DMS 273 treated with DMSO at 0.1 percent for 48 hours (cell line): ENCODE measurements around the gene SH3GLB2.
"Not testable (repeated sequence)": the region's sequence is repeated elsewhere in the genome, so short reads cannot be mapped to it uniquely, and the experiment has no call there.

Experiments
- DNase-seq: peaks from one replicate; lab custom pipeline; 2025; lab: John Stamatoyannopoulos, UW

The SH3GLB2 gene

DNA sequence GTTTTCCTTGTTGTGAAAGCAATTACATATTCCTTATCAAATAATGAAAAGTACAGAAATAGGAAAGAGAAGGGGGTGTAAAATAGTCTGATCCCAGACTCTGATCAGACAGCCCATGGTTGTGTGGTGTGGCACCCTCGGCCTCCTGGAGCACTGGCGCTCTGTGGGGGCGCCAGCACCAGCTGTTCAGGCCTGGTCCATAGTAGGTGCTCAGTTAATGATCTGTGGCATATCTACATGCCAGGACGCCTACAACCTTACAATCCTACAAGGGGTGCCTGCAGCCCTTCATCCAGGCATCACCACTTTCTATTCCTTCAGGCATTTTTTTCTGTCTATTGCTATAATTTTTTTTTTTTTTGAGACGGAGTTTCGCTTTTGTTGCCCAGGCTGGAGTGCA, 24.9 kb upstream of the SH3GLB2 start:
- DNase-seq: no peak

DNA sequence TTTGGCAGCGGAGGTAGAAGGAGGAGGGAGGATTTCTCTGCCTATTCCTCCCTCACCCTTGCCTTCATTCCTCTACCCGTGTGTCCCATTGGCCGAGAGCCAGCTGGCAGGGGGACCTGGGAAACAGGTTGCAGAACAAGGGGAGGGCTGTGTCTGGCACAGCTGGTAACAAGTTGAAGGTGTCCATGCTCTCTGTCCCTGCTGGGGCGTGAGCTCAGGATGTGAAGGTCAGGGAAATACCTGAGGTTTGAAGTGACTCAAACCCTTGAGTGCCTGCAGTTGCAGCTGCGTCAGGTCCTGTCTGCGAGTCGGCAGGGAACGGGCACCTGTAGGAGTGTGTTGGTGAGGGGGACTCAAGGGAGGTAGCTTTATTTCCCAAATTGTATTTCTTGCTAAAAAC, 24.5 kb upstream of the SH3GLB2 start:
- DNase-seq: peak; percentile 30

DNA sequence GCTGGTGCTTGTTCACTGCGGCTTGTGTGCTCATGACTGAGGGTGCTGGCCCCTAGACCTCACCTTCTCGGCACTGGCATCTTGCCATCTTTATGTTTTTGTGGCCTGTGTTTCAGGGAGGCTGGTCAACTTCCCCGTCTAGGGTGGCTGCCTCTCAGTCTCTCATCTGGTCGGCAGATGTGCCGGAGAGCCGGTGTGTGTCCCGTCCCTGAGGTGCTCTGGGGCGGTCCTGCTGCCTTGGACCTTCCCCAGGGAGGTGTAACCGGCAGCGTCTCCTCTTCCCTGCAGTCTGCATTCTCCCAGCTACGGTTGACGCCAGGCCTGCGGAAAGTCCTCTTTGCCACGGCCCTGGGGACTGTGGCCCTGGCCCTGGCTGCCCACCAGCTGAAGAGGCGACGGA, 13.9 kb upstream of the SH3GLB2 start:
- DNase-seq: no peak

DNA sequence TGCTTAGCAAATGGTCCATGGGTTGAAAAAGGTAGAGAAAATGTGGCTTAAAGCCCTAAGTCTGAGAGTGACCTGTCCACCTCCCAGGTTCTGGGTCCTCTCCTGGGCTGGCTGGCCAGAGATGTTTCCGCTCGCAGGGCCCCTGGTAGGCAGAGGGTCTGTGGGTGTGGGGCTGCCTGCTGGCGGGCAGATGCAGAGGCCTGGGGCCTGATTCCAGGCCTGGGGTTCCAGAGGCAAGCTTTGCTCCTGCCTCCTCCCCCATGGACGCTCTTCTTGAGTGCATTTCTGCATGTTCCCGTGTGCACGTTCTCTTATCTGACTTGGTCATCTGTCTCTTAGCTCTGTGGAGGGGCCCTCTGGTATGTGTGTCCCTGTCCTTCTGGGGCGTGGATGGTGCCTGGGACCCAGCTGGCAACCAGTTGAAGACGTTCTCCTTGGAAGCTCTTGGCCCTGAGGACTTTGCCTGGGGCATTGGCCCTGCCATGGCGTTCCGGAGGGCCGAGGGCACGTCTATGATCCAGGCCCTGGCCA, 12.0 kb upstream of the SH3GLB2 start:
- DNase-seq: no peak

DNA sequence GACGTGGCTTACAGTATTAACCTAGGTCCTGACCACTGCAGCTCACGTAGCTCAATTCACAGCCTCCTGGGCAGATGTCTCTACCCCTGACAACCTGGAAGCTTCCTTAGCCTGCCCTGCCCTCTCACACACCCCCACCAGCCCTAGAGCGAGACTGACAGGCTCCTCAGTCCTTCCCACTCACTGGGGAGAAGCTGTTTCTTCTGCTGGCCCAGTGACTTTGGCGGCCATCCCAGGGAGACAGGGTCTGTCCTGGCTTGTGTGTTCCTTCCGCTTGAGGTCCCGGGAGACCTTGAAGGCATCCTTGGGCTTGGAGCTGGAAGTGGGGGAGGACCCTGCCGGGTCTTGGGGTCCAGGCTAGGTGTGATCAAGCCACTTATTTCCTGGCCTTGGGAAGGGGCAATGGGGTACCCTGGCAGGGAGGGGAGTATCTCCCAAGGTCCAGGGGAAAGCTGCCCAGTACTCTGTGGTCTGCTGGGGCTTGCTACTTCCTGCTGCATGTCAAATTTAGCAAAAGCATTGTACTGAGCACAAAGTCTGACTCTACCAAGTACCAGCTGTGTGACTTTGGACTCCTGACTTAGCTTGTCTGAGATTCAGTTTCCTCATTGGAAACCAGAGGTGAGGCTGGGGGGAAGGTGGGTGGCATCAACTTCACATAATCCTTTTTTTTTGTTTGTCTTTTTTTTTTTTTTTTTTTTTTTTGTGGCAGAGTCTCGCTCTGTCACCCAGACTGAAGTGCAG, 10.2 kb upstream of the SH3GLB2 start:
- DNase-seq: no peak

DNA sequence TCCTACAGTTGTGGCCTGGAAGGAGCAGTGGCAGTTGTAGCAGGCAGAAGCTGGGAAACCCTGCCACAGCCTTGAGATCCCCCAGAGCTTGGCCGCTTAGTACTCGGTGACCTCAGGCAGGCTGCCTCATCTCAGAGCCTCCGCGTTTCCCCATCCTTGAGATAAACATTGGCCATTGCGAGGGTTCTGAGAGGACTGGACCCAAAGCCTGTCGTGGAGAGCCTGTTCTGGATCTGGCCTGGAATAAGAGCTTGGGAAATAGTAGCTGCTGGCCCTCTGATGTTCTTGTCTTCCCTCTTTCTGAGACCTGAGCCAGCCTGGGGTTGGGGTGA, 9.6 kb upstream of the SH3GLB2 start:
- DNase-seq: no peak

DNA sequence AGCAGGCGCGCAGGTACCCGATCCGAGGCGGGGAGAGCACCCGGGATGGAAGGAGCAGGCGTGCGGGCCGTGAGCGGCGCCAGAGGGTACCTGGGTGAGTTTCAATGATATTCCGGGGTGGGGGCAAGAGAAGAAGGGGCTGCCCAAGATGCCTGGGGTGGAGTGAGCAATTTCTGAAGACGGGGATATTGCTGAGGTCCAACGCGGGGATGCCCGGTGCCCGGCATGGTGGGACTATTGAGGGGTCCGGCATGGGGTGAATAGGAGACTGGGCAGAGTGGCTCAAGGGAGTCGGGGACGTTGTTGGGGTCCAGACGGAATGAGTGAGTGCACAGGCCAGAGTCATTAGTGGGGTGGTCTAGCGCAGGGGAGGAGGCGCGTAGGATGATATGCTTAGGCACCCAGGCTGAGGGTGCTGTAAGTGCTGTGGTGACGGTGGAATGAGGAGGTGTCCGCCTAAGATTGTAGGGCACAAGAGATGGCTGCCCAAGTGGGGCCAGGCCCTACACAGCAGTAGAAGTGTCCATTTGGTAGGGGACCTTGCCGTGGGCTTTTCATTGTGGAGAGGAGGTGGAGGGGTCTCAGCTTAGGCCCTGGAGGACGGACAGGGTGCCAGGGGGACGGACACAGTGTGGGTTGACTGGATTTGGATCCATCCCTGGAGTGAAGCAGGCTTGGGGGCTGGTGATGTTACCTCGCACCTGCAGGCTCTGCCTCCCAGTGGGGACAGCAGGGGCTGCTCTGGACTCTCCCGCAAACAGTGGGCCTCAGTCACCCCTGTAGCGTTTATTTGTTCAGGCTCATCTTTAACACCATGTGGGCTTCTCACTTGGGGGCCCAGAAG, 9.0 kb upstream of the SH3GLB2 start:
- DNase-seq: no peak

DNA sequence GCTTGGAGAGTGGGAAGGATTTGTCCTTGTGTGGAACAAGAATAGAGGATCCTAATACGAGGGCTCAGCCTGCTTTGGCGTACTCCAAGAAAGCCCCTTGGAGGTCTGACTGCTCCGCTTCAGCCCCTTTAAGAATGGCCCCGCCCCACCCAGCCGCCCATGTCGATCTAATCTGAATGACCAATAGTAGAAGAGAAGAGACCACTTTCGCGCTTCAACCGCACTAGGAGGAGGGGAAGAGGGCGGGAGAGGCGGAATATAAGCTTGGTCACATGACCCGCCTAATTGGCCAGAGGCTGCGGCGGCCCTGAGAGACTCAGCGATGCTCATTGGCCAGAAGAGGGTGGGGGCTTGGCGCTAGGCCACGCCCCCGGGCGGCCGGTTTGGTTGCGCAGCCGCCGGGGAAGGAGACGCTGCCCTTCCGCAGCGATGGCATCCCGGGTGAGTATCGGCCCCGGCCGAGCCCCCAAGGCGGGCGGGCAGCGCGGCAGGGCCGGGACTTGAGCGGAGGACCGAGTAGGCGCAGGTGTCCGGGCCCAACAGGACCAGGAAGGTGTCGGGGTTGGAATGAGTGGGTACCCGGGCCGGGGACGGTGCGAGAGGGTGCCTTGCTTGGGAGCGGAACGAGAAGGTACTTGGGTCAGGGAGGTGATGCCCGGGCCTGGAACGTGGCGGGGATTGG, 8.3 kb upstream of the SH3GLB2 start, which contains the start of gene MIGA2:
TSS of gene MIGA2 (plus strand) at position 386 of the 682 bp plus-strand sequence. CDS start 3,969 bp downstream, outside the sequence.
- peak; percentile 98 for DNase-seq

DNA sequence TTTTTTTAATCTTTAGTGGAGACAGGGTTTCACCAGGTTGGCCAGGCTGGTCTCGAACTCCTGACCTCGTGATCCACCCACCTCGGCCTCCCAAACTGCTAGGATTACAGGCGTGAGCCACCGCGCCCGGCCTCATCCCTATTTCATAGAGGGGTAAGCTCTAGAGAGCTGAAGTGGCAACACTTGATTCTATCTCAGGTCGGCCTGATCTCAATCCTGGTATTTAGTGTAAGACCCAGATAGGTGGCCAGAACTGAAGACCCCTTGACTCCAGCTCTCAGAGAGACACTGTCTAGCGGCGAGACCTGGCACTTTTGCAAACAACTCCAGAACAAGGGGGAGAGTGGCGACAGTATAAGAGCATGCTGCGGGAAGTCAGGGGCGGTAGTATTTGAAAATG, 7.7 kb upstream of the SH3GLB2 start:
- not testable (repeated sequence) for DNase-seq

DNA sequence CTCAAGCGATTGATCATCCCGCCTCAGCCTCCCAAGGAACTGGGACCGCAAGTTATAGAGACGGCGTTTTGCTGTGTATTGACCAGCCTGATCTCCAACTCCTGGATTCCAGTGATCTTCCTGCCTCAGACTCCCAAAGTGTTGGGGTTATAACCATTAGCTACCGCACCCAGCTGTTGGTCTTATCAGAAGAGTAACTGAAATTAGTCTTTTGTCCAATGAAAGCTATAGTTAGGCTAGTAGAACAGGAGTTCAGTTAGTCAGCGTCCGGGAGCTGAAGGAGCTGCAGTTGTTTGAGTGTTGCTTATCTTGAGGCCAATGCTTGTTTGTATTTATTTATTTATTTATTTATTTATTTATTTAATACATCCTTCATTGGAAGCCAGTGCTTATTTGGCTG, 5.1 kb upstream of the SH3GLB2 start:
- DNase-seq: no peak

DNA sequence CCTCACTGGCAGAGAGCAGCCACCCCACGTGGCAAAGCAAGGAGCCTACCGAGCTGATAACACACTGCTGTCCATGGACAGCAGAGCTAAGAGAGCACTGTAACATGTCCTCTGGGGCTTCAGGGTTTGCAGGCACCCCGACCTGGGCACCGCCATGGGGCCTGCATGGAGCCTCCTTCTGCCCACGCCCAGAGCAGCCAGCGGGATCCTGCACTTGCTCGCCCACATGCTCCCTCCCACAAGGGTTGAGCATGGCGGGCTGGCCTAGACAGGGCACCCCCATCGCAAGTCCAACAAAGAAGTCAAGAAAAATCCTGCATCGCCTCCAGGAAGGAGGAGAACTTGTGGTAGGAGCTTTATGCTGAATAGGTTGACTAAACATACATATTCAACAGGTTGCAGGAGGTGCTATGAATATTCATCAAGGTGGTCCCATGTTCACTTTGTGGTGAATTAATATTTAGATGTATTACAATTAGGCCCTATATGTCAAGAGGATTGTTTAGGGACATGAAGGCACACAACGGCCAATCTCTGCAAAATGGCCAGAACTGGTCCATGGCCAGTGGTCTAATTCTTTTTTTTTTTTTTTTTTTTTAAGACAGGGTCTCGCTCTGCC, 4.5 kb upstream of the SH3GLB2 start:
- DNase-seq: no peak

DNA sequence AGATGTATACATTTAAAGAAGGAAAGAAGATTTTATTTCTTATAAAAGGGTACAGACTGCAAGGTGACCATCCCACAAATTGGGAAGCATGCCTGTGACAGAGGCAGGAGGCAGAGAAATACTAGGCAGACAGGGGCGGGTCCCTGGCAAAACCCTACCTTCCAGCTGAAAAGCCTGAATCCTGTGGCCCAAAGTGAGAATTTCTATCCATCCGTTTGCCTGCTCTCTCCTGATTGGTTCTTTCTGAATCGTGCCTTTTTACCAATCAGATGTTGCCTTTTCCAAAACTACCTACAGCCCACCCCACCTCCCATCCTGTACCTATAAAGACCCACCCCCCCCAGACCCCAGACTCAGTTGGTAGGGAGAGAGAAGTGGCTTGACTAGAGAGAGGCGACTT, 3.4 kb upstream of the SH3GLB2 start:
- DNase-seq: no peak

DNA sequence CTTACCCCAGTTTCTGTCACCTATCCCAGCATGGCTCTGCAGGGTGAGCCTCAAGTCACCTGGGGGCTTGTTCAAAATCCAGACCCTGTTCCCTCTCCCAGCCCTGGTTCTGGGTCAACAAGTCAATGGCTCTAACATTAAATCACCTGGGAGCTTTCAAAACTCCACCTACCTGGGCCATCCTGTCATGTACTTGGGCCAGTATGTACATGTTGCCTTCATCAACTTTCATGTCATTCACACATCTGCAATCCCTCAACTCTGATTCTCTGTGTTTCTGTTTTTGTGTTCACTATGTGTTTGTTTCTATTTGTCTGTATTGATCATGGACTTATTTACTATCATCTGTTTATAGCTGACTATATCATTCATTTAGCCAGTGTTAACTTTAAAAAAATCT, 2.1 kb upstream of the SH3GLB2 start:
- no peak for DNase-seq

DNA sequence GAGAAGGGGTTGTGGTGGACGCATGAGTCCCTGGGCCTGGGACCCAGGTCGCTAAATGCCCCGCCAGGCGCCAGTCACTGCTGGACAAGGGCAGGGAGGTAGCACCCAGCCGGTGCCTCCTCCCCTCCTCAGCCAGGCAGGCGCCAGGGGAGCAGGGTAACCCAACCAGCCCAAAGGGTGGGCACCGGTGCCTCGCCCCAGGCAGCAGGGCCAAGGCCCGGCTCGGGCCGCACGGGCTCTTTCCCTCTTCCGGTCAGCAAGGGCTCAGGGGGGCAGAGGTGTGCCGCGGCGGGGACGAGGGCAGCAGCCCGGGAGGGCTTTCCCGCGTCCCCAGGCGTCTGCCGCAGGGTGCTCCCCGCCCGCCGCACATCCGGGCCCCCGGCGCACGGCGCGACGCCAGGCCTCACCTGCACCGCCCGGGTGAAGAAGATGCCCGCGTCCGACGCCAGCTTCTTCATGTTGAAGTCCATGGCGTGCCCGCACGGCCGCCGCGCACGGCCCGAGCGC, 393 bp downstream of the SH3GLB2 start:
- DNase-seq: no peak

DNA sequence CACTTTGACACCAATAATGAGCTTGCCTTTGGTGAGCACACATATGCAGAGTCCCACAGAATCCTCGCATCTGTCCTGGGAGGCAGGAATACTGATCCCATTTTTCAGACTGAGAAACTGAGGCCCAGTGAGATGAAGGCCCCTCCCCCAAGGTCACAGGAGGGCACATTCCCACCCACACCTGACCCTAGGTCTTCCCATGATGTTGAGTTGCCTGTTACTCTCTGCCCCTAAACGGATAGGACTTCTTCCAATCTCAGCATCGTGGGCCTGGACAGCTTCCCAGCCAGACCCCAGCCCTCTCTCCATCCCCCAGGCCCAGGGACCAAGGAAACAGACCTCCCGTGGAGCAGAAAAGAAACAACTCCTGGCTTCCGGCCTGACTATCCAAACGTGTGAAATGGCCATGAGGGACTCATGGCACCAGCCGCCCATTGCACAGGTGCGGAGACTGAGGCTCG, 877 bp downstream of the SH3GLB2 start:
- no peak for DNase-seq

DNA sequence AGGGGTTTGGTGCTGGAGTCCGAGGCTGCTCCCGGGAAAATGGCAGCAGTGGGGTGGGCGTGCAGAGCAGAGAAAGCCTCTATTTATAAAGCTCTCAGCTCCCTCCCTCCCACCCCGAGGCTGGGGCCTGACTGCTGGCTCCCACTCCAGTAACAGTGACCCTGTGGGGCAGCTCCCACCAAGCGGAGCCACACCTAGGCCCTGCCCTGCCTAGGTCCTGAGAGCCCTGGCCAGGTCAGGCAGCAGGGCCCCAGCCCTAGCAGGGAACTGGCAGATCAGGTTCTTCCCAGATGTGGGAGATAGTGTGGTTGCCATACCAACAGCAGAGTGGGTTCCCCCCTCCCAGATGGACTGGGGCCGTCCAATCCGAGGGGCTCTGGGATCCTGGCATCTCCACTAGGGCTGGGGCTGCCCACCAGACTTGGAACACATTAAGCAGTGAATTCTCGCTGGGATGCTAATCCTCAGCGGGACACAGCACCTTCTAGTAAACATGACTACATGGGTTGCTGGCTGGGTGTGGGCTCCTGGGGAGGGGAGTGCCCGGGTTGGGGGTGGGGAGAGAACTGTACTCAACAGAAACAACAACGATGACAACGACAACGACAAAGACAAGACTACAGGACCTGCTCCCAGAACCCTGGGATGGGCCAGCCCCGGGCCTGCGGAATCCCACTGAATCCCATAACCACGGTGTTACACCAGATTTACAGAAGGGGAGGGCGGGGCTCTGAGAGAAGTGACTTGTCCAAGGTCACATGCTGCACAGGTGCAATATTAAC, 1.5 kb downstream of the SH3GLB2 start:
- DNase-seq: no peak

DNA sequence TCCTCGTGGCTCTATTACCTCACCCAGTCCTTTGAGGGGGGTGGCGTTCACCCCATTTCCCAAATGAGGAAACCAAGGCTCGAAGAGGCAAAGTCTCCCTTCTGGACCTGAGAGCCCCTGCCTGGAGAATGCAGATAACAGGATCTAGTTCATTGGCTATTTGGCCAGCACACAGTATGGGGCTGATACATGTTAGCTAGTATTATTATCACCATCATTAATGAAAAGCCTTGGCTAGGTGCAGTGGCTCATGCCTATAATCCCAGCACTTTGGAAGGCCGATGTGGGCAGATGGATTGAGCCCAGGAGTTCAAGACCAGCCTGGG, 4.3 kb downstream of the SH3GLB2 start:
- DNase-seq: no peak

DNA sequence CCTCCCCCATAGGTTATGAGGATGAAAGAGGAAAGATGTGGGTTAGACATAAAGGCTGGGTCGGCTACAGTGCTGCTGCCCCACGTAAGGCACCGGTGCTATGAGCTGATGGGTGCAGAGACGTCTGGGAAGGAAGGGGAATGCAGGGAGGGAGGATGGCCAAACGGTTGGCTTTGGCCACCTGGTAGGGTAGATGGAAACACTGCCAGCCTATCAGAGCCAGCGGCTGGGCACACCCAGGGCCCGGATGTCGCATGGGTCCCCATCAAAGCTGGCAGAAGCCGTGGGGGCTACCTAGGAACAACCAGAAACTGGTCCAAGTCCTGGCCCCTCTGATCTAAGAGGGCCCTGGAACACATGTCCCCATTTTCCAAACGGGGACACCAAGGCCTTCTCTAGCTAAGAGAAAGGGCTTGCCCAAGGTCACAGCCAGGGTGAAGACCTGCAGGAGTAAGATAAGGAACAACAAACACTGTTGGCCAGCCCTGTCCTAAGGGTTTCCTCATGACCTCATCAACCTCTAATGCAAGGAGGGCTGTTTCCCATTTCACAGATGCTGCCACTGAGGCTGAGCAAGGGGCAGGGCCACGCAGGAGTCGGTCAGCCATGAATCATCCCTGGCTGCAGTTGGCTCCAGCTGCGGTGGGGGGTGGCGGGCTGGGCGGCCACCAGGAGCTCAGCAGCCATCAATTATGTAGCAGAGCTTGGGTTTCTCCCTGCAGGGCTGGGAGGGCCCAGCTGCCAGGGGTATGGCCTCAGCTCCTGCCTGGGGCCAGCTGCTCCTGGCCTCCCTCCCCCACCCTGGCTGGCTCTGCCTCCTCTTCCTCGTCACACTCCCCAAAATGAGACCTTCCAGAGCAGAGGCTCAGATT, 4.9 kb downstream of the SH3GLB2 start:
- peak; percentile 92 for DNase-seq

DNA sequence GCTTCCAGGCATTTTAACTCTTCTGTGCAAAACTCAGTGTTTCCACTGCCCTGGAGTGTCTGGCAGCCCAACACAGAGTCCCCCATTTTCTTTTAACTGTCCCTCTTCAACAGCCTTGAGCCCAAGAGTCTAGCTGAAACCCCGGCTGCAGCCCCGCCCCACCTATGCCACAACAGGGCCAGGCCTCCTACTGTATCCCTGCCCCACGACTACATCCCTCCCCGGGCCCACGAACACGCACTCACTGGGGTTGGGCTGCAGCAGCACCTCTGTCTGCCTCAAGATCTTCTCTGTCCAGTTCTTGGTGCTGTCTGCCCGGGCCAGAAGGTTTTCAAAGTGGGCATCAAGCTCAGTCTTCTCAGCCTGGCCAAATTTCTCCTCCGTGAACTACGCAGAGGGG, 6.1 kb downstream of the SH3GLB2 start:
- no peak for DNase-seq

DNA sequence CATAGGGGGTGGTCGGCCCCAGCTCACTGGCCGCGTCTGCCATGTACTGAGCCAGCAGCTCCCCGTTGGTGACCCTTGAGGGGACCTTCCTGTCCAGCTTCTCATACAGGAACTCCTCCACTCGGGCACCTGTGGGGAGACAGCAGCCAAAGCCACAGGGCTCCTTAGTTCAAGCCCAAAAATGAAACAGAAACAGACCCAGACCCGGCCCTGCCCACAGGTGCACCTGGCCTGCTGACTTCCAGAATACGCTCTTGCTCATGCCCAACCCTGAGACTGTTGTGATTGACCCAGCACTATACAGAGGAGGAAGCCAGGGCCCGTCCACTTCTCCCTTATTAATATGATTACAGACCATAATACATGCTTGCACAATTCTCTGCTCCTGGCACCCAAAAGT, 7.0 kb downstream of the SH3GLB2 start:
- no peak for DNase-seq
